Limb (tissue), 2 donors: Measurements from ENCODE around the gene KIAA0753.
A peak's percentile ranks its signal among the peaks of the same experiment; 100 is the strongest.

Experiments
- DNase-seq, 2 donors: peaks; one replicate each; pipeline ENCODE4 v3.0.0-alpha.2; 2016; ENCODE audit errors: extremely low spot score in 2 of 2

The KIAA0753 gene

DNA sequence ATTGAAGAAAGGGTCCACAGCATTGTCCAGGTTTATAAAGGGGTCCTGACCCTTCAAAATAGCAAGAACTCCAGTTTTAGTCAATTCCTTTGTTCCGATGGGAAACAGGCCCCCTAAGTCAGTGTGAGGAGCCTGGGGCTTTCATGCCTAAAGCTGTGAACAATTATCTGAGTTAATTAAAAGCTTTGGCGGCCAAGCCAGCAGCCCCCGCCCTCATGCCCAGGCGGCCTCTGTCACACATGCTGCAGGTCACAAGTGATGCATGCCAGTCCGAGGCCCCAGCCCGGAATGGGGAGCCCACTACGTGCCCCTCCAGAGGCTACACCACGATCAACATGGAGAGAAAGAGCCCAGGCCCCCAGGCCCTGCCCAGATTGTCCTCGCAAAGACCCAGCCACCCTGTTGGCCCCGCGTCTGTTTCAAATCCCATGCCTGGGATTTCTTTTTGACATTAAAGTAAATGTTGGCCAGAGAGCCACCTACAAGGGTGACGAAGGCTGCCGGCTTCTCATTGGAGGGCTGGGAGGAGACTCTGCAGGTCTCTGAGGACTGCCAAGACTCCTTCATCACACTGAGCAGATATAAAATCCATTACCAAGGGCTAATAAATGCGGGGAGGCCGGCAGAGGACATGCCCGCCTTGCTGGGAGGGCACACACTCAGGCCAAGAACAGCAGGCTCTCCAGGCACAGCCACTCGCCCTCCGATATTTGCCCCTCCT, 69.6 kb downstream of the KIAA0753 start:
- no peak for DNase-seq

GRCh38 chr17:6569370-6570285, 70.9 kb downstream of the KIAA0753 start:
- no peak for DNase-seq

DNA sequence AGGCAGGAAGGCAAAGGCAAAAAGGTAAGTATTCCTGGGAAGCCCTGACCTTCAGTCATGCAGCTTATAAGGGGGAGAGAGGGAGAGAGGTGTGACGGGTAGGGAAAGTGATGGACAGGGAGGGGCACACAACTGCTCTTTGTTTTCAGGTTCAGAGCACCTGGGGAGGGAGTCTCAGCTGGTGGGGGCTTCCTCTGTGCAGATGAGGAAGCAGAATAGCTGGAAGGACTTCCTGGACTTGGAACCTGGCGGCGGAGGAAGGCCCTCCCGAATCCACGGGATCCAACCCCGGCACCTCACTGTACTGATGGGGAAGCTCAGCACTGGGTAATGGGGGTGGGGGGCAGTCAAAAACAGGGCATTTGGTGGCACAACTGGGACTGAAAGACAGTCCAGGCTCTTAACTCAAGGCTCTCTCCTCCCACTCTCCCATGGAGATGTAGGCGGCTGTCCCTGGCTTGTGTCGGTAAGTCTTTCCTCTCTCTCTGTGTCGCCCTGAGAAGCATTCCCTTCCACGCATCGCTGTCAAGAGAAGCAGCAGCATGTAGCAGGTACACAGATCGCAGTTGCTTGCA, 72.2 kb downstream of the KIAA0753 start:
- no peak for DNase-seq

- no peak for DNase-seq
Observed at GRCh38 chr17:6567528-6568183, 72.9 kb downstream of the KIAA0753 start.

DNA sequence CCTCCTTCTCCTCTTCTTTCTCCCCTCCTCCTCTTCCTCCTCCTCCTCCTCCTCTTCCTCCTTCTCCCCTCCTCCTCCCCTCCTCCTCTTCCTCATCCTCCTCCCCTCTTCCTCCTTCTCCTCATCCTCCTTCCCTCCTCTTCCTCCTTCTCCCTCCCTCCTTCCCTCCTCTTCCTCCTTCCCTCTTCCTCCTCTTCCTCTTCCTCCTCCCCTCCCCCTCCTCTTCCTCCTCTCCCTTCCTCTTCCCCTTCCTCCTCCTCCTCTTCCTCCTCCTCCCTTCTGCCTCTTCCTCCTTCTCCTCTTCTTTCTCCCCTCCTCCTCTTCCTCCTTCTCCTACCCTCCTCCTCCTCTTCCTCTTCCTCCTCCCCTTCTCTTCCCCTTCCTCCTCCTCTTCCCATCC, 79.1 kb downstream of the KIAA0753 start:
- no peak for DNase-seq

GRCh38 chr17:6560496-6560895, 80.0 kb downstream of the KIAA0753 start:
- no peak for DNase-seq

- DNase-seq, result no peak
Observed at GRCh38 chr17:6559753-6560215, 80.7 kb downstream of the KIAA0753 start.

- DNase-seq, result no peak
Observed at GRCh38 chr17:6558932-6559752, 81.4 kb downstream of the KIAA0753 start.

- no peak for DNase-seq
Observed at GRCh38 chr17:6558276-6558675, 82.2 kb downstream of the KIAA0753 start.

- DNase-seq, result no peak
Observed at GRCh38 chr17:6557040-6557438, 83.5 kb downstream of the KIAA0753 start.

DNA sequence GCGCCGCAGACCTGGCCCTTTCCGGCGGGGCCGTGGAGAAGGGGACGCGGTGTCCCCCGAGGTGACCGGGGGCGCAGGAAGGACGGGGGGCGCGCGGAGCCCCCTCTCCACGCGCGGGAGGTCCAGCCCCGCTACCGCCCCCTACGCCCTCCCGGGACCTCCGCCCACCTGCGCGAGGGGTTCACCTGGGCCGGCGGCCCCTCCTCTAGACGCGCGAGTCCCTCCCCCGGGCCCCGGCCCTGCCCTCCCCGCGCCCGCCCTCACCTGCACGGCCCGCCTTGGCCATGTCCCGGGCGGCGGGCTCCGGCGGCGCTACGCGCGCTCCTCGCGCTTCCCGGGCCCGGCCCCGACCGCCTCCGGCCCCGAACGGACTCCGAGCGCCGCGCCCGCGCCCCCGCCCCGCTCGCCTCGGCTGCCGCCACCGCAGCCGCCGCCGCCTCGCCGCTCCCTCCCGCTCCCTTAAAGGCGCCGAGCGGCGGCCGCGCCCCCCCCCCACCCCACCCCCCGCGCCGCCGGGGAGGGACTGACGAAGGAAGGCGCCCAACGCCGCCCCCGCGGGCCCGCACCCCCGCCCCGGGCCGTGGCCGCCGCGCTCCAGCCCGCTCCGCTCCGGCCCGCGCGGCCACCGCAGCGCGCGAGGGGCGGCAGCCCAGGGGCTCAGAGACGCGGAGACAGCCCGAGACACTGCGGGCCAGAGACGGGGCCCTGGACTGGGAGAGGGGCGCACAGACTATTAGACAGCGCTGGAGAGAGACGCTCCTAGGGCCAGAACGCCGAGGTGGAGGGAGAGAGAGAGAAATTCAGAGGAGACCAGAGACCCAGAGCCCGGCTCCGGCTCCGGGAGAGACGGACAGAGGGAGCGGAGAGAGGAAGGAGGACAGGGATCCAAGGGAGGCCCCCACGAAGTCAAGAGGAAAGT, 84.1 kb downstream of the KIAA0753 start, which contains the start of gene PITPNM3:
PITPNM3 (minus strand) TSS at position 435 of the 919 bp plus-strand sequence; CDS start at position 286, 149 bp downstream.
- peak in 1 of 2 donors; percentile 60 for DNase-seq

- DNase-seq, result peak in 1 of 2 donors; percentile 65
Observed at GRCh38 chr17:6555331-6556120, 85.0 kb downstream of the KIAA0753 start.

- no peak for DNase-seq
Observed at GRCh38 chr17:6554871-6555330, 85.6 kb downstream of the KIAA0753 start.

- no peak for DNase-seq
Observed at GRCh38 chr17:6554342-6554741, 86.2 kb downstream of the KIAA0753 start.

- DNase-seq, result no peak
Observed at GRCh38 chr17:6551869-6552531, 88.5 kb downstream of the KIAA0753 start.

GRCh38 chr17:6551356-6551755, 89.2 kb downstream of the KIAA0753 start:
- no peak for DNase-seq

DNA sequence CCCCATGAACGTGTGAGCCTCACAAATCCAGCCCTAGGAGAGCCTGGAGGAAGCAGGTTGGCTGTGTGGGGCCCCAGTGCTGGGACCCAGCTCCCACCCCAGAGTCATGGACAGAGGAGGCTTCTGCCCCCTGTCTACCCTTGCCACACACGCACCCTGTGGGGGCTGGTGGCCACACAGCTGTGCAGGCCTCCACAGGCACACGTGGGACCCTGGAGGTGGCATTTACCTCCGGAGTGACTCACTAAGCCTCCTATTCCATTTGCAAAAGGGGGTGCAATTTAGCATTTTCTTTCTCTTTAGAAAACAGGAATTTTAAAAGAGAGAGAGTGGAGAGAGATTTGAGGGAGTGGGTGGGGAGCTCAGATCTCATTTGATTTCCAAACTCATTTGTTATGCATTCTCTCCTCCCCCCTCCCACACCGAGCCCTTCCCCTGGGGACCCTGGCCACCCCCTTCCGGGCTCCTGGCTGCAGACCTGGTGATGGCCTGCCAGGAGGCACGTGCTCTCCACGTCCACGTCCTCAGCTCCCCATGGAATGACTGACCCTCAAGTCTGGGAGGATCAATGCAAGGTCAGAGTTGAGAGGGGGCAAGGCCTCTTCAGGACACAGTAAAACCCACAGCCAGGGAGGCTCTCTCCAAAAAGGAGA, 91.0 kb downstream of the KIAA0753 start:
- no peak for DNase-seq
